Muscle of back (tissue), 11 donors: Measurements from ENCODE around the gene RNF217. TPM values are rescaled to one million over a fixed set of nuclear protein-coding genes. Genes with fewer than 3 reads are reported as not detected.
"Not testable (repeated sequence)": the region's sequence is repeated elsewhere in the genome, so short reads cannot be mapped to it uniquely, and the experiment has no call there.

Experiments
- DNase-seq, 3 donors: peaks; one replicate each; pipeline versions ENCODE4 v3.0.0 to v3.0.0-alpha.2; 2013
- polyA plus RNA-seq, 10 donors: library from polyadenylated mRNA; unstranded; fragments of 120-200 nt; gene quantifications; one replicate each; pipeline ENCODE4 v1.2.1, GENCODE V29; 2013; ENCODE audit not compliant: insufficient read length in 10 of 10

The RNF217 gene
- polyA plus RNA-seq, 10 donors = 26.1 to 59.7 (median 45.1) TPM

GRCh38 chr6:124962639-124963415, 590 bp downstream of the RNF217 start:
- DNase-seq = peak; percentile 39 to 83 (median 51)

- DNase-seq = peak; percentile 37 to 75 (median 45)
These were observed 1.2 kb downstream of the RNF217 start for GRCh38 chr6:124963416-124963785.

- peak in 2 of 3 donors; percentile 36 to 67 for DNase-seq
These were observed 1.9 kb downstream of the RNF217 start for GRCh38 chr6:124963831-124964763.

GRCh38 chr6:124964764-124965105, 2.5 kb downstream of the RNF217 start:
- DNase-seq = no peak

- not testable (repeated sequence) for DNase-seq
These were observed 3.2 kb downstream of the RNF217 start for GRCh38 chr6:124965424-124965850.

- DNase-seq = no peak
These were observed 5.2 kb downstream of the RNF217 start for GRCh38 chr6:124967444-124967843.

- DNase-seq = peak in 2 of 3 donors; percentile 19 to 38
These were observed 6.2 kb downstream of the RNF217 start for GRCh38 chr6:124968401-124968800.

GRCh38 chr6:124970243-124970642, 8.0 kb downstream of the RNF217 start:
- DNase-seq = no peak

GRCh38 chr6:124970763-124971162, 8.5 kb downstream of the RNF217 start:
- DNase-seq = no peak

GRCh38 chr6:124973780-124974179, 11.5 kb downstream of the RNF217 start:
- no peak for DNase-seq

- no peak for DNase-seq
These were observed 12.6 kb downstream of the RNF217 start for GRCh38 chr6:124974771-124975377.

- DNase-seq = no peak
These were observed 15.1 kb downstream of the RNF217 start for GRCh38 chr6:124977067-124977908.

GRCh38 chr6:124978451-124979293, 16.4 kb downstream of the RNF217 start:
- no peak for DNase-seq

GRCh38 chr6:124979294-124979678, 17.0 kb downstream of the RNF217 start:
- no peak for DNase-seq

GRCh38 chr6:124982669-124983068, 20.4 kb downstream of the RNF217 start:
- no peak for DNase-seq

- no peak for DNase-seq
These were observed 21.3 kb downstream of the RNF217 start for GRCh38 chr6:124983383-124984083.

- no peak for DNase-seq
These were observed 22.6 kb downstream of the RNF217 start for GRCh38 chr6:124984668-124985338.

- DNase-seq = no peak
These were observed 23.9 kb downstream of the RNF217 start for GRCh38 chr6:124986164-124986563.

- no peak for DNase-seq
These were observed 25.1 kb downstream of the RNF217 start for GRCh38 chr6:124987291-124987690.
